Stimulated activated CD4-positive, alpha-beta T cell treated with anti-CD3 and anti-CD28 coated beads, Interleukin-2, amount 100 ng/mL, for 24 hours (primary cell): Measurements from ENCODE around the gene COPS9.

ENCODE experiments used
- DNase-seq, 2 donors: peaks; one replicate each; pipeline ENCODE4 v3.0.0-alpha.2; 2020

COPS9 gene

GRCh38 chr2:240132651-240132980 is 3.5 kb downstream of the COPS9 start:
- DNase-seq: no peak

GRCh38 chr2:240131941-240132650 is 4.0 kb downstream of the COPS9 start:
- no peak for DNase-seq

- DNase-seq: no peak
Measured at GRCh38 chr2:240131296-240131695, 4.8 kb downstream of the COPS9 start.

- DNase-seq: no peak
Measured at GRCh38 chr2:240130393-240131195, 5.5 kb downstream of the COPS9 start.

- no peak for DNase-seq
Measured at GRCh38 chr2:240129731-240130392, 6.2 kb downstream of the COPS9 start.

- no peak for DNase-seq
Measured at GRCh38 chr2:240129311-240129710, 6.8 kb downstream of the COPS9 start.

- no peak for DNase-seq
Measured at GRCh38 chr2:240128608-240129145, 7.4 kb downstream of the COPS9 start.

- no peak for DNase-seq
Measured at GRCh38 chr2:240127911-240128607, 8.0 kb downstream of the COPS9 start.

GRCh38 chr2:240127191-240127750 is 8.8 kb downstream of the COPS9 start:
- no peak for DNase-seq

- DNase-seq: no peak
Measured at GRCh38 chr2:240126731-240127130, 9.4 kb downstream of the COPS9 start.

- DNase-seq: peak in 1 of 2 donors; percentile 12
Measured at GRCh38 chr2:240125742-240126141, 10.4 kb downstream of the COPS9 start.

- DNase-seq: peak in 1 of 2 donors; percentile 12
Measured at GRCh38 chr2:240124651-240125030, 11.5 kb downstream of the COPS9 start.

GRCh38 chr2:240123821-240124650 is 12.1 kb downstream of the COPS9 start:
- DNase-seq: peak in 1 of 2 donors; percentile 6

GRCh38 chr2:240121675-240122074 is 14.4 kb downstream of the COPS9 start:
- no peak for DNase-seq

GRCh38 chr2:240121190-240121589 is 14.9 kb downstream of the COPS9 start:
- peak in 1 of 2 donors; percentile 20 for DNase-seq

GRCh38 chr2:240114233-240114632 is 21.9 kb downstream of the COPS9 start:
- DNase-seq: no peak

- DNase-seq: no peak
Measured at GRCh38 chr2:240112914-240113690, 23.0 kb downstream of the COPS9 start.

GRCh38 chr2:240111253-240111652 is 24.9 kb downstream of the COPS9 start:
- DNase-seq: no peak

GRCh38 chr2:240109386-240109785 is 26.7 kb downstream of the COPS9 start:
- DNase-seq: no peak

GRCh38 chr2:240107477-240107796 is 28.7 kb downstream of the COPS9 start:
- DNase-seq: no peak
